Mesothelial cell of epicardium (in vitro differentiated cells): ENCODE data around the gene KCNMA1. TPM values are rescaled to one million over a fixed set of nuclear protein-coding genes. Genes with fewer than 3 reads are reported as not detected.

Experiments
- DNase-seq, 2 experiments: peaks; one replicate each; pipeline ENCODE4 v3.0.0; 2021; ENCODE audit warnings: low spot score in 2 of 2; ENCODE audit not compliant: unreplicated experiment in 2 of 2
- H3K27ac Mint-ChIP-seq: 2 replicates; pipeline ENCODE4 v1.8.0; 2021; ENCODE audit warnings: mixed read lengths
- H3K27me3 Mint-ChIP-seq: 2 replicates; pipeline ENCODE4 v1.8.0; 2021; ENCODE audit warnings: low read depth, mixed read lengths
- H3K36me3 Mint-ChIP-seq: 2 replicates; pipeline ENCODE4 v1.8.0; 2021; ENCODE audit warnings: mixed read lengths
- H3K4me1 Mint-ChIP-seq: 2 replicates; pipeline ENCODE4 v1.8.0; 2021; ENCODE audit warnings: mixed read lengths
- H3K4me3 Mint-ChIP-seq: 2 replicates; pipeline ENCODE4 v1.8.0; 2021; ENCODE audit warnings: mild to moderate bottlenecking, moderate library complexity, mixed read lengths
- H3K9me3 Mint-ChIP-seq: 2 replicates; pipeline ENCODE4 v1.8.0; 2021; ENCODE audit warnings: mixed read lengths
- total RNA-seq: library from RNA; stranded (reverse); gene quantifications from 3 replicates; pipeline ENCODE4 v1.2.1, GENCODE V29; 2021
- TF ChIP-seq, protein P1 (sequence below): fragments of 200-600 bp; sonication (generic); IDR thresholded peaks from one replicate; pipeline ENCODE4 v1.5.0; 2021; ENCODE audit warnings: antibody characterized with exemption; ENCODE audit not compliant: unreplicated experiment

The KCNMA1 gene
- total RNA-seq, 1 donor from 2014 or later: 44.0 TPM

DNA sequence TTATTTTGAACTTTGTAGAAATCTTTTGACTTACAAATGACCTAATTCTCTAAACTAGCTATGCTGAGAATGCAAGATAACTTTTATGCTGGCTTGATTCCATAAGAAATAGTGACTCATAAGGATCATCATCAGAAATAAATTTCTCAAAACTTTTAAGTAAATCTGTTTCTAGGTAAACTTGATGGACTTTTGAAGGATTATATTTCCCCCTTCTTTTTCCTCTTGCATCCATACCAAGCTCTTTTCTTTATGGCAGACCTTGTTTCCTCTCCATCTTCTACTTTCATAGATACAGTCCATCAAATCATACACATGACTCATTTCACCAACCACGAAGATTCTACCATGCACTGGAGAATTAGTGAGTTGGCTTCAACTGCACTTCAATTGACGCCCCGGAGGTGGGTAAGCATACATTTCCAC lies 336.3 kb downstream of the KCNMA1 start:
- peak overlapping the region; percentile 40 for H3K27ac Mint-ChIP-seq
- no peaks in the 10 kb centered on the region for H3K27me3 Mint-ChIP-seq
- no peaks in the 10 kb centered on the region for H3K36me3 Mint-ChIP-seq
- peaks cover 29% of the 10 kb centered on the region for H3K4me1 Mint-ChIP-seq
- no peaks in the 10 kb centered on the region for H3K9me3 Mint-ChIP-seq
- TF ChIP-seq, protein P1, sequence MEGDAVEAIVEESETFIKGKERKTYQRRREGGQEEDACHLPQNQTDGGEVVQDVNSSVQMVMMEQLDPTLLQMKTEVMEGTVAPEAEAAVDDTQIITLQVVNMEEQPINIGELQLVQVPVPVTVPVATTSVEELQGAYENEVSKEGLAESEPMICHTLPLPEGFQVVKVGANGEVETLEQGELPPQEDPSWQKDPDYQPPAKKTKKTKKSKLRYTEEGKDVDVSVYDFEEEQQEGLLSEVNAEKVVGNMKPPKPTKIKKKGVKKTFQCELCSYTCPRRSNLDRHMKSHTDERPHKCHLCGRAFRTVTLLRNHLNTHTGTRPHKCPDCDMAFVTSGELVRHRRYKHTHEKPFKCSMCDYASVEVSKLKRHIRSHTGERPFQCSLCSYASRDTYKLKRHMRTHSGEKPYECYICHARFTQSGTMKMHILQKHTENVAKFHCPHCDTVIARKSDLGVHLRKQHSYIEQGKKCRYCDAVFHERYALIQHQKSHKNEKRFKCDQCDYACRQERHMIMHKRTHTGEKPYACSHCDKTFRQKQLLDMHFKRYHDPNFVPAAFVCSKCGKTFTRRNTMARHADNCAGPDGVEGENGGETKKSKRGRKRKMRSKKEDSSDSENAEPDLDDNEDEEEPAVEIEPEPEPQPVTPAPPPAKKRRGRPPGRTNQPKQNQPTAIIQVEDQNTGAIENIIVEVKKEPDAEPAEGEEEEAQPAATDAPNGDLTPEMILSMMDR: no peak
- DNase-seq: no peak
- H3K4me3 Mint-ChIP-seq: no peak overlapping the region

DNA sequence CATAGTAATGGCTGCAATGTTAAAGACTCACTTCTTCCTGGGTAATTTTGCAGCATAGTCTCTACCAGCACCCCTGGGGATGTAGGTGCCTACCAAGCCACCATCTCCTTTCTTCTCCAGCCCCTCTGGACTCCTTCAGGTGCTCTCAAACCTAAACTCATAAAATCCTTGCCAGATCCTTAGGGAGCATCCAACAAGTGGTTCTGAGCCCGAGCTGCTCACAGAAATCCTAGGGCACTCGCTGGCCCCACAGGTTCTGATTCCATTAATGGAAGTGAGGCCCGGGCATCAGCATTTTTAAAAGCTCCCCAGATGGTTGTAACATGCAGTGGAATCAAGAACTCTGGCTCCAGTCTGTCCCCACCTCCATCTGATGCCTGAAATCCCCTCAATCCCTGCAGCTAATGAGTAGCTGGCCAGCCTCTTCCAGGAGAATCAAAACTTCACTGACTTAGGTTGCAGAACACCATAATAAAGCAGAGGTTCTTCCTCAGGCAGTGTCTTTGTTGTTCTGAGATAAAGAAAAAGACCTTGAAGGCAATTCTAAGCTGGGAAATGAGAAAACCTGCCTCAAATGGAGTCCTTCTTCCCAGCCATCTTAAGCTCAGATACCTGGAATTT lies 336.8 kb downstream of the KCNMA1 start:
- DNase-seq: no peak
- H3K9me3 Mint-ChIP-seq: no peaks in the 10 kb centered on the region
- H3K27me3 Mint-ChIP-seq: no peaks in the 10 kb centered on the region
- peak overlapping the region; percentile 80 for H3K27ac Mint-ChIP-seq
- no peaks in the 10 kb centered on the region for H3K36me3 Mint-ChIP-seq
- TF ChIP-seq, protein P1: no peak
- no peak overlapping the region for H3K4me3 Mint-ChIP-seq
- H3K4me1 Mint-ChIP-seq: peaks cover 24% of the 10 kb centered on the region

DNA sequence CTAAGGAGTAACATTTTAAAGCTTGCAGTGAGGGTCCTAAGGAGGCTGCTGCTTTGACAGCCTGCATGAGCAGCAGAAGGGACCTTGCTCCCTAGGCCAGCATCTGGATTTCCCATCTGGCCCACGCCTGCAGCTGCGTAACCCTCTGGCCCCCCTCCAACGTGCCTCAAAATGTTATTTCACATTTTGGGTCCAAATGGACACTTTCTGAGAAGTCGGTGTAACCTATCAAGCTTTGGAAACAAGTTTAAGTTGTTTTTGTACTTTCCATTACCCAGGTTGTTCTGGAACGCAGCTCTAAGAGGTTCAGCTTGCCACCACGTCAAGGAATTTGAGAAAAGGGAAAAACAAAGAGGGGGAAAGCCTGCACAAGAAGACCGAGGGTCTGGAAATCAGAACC lies 338.3 kb downstream of the KCNMA1 start:
- H3K27ac Mint-ChIP-seq: no peak overlapping the region
- no peak for DNase-seq
- no peak overlapping the region for H3K4me3 Mint-ChIP-seq
- no peaks in the 10 kb centered on the region for H3K9me3 Mint-ChIP-seq
- TF ChIP-seq, protein P1: no peak
- no peaks in the 10 kb centered on the region for H3K27me3 Mint-ChIP-seq
- no peaks in the 10 kb centered on the region for H3K36me3 Mint-ChIP-seq
- peaks cover 19% of the 10 kb centered on the region for H3K4me1 Mint-ChIP-seq

DNA sequence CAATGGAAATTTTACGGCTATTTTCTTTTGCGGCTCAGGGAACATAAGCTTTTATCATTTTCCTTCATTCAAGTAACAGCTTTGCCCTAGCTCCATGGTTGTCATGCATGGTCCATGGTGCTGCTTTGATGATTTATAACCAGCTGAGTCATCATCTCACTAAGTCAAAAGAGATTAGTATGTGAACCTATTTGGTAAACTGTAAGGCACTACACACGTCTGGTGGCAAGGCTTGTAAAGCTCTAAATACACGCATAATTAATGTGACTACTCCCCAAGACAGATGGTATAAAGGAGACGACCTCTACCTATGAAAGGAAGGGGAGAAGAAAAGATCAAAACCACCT lies 340.2 kb downstream of the KCNMA1 start:
- no peak for DNase-seq
- TF ChIP-seq, protein P1: no peak
- Mint-ChIP-seq H3K9me3 (no peaks in the 10 kb centered on the region), H3K27ac (no peak overlapping the region), H3K27me3 (no peaks in the 10 kb centered on the region), H3K4me3 (no peak overlapping the region), H3K36me3 (no peaks in the 10 kb centered on the region), H3K4me1 (peaks cover 24% of the 10 kb centered on the region)

DNA sequence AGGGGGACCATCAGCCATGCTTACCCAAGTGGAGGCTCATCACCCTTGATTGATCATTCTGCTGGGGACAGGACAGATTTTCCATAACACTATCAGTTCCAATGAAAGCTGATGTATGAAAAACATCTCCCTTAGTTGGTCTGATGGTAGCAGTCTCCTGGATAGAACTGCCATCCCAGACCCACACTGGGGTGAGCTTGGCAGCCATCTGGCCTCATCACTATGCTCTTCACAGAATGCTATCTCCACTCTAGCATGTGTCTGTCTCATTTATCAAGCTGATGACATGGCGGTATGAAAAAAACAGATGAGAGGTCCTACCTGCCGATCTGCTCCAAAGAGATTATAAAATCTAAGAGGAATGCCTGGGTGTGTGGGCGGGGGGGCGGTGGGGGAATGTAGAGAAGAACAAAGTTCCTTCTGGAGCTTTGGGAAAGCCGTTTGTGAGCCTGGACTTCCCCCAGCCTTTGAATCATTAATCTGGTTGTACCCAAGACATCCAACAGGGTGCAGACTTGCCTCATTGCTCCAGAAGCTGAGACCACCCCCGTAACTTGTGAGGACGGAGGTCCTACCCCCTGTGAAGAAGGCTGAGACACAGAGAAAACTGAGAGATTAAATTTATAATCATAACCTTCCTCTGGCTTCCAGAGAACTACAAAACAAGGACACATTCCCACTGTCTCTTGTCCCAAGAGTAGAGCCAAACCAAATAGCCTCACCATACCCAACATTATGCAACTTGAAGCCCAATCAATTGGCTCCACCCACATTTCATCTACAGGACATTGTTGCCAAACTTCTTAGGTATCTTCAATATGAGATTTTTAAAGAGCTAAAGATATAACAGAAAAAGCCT lies 340.8 kb downstream of the KCNMA1 start:
- Mint-ChIP-seq H3K36me3 (no peaks in the 10 kb centered on the region), H3K4me3 (no peak overlapping the region), H3K27ac (no peak overlapping the region), H3K4me1 (peaks cover 30% of the 10 kb centered on the region), H3K9me3 (no peaks in the 10 kb centered on the region), H3K27me3 (no peaks in the 10 kb centered on the region)
- TF ChIP-seq, protein P1: no peak
- DNase-seq: no peak
